Activated naive CD4-positive, alpha-beta T cell treated with anti-CD3 and anti-CD28 coated beads, Interleukin-2, amount 50 U/mL, for 72 hours (primary cell): ENCODE data around the gene GALNT17. TPM values are rescaled to one million over a fixed set of nuclear protein-coding genes. Genes with fewer than 3 reads are reported as not detected.

ENCODE experiments used
- ATAC-seq, 2 donors: fragments of 150-1000 bp; cut with Tn5 transposase; 2 replicates each; pipeline ENCODE4 v1.10.0; 2021; ENCODE audit warnings: mild to moderate bottlenecking in 2 of 2, moderate library complexity in 2 of 2
- DNase-seq, 2 donors: peaks; one replicate each; pipeline ENCODE4 v3.0.0; 2021 to 2022; ENCODE audit warnings: low spot score in 2 of 2
- H3K27ac Mint-ChIP-seq, 2 donors: one replicate each; pipeline ENCODE4 v1.8.0; 2022; ENCODE audit warnings: mild to moderate bottlenecking in 2 of 2, mixed read lengths in 2 of 2
- H3K36me3 Mint-ChIP-seq, 2 donors: one replicate each; pipeline ENCODE4 v1.8.0; 2022; ENCODE audit warnings: mixed read lengths in 2 of 2
- H3K9me3 Mint-ChIP-seq, 2 donors: one replicate each; pipeline ENCODE4 v1.8.0; 2022; ENCODE audit warnings: mixed read lengths in 2 of 2
- total RNA-seq, 2 donors: library from RNA; stranded (reverse); gene quantifications; one replicate each; pipeline ENCODE4 v1.2.3, GENCODE V29; 2022

The GALNT17 gene
- total RNA-seq, 2 donors from 2014 or later: not detected

- ATAC-seq (no peak), DNase-seq (no peak)
- Mint-ChIP-seq H3K9me3 (peaks cover 20 to 30% of the 10 kb centered on the region in 2 donors), H3K27ac (no peak overlapping the region), H3K36me3 (peaks cover 5 to 17% of the 10 kb centered on the region in 2 donors)
Observed at GRCh38 chr7:71144963-71145362, 13.0 kb downstream of the GALNT17 start.

GRCh38 chr7:71145906-71146901 lies 14.3 kb downstream of the GALNT17 start:
- Mint-ChIP-seq H3K36me3 (peaks cover 5 to 20% of the 10 kb centered on the region in 2 donors), H3K27ac (no peak overlapping the region), H3K9me3 (peaks cover 24 to 32% of the 10 kb centered on the region in 2 donors)
- ATAC-seq (no peak), DNase-seq (no peak)

- ATAC-seq: no peak
- no peak overlapping the region for H3K27ac Mint-ChIP-seq
- no peak for DNase-seq
- H3K36me3 Mint-ChIP-seq: peaks cover 0 to 23% of the 10 kb centered on the region in 2 donors
- peaks cover 25 to 29% of the 10 kb centered on the region in 2 donors for H3K9me3 Mint-ChIP-seq
Observed at GRCh38 chr7:71148098-71148497, 16.2 kb downstream of the GALNT17 start.

GRCh38 chr7:71155236-71155635 lies 23.3 kb downstream of the GALNT17 start:
- H3K27ac Mint-ChIP-seq: no peak overlapping the region
- no peak for ATAC-seq
- H3K36me3 Mint-ChIP-seq: peaks cover 0 to 13% of the 10 kb centered on the region in 2 donors
- H3K9me3 Mint-ChIP-seq: peaks cover 19 to 21% of the 10 kb centered on the region in 2 donors
- DNase-seq: no peak

GRCh38 chr7:71157757-71158156 lies 25.8 kb downstream of the GALNT17 start:
- ATAC-seq (no peak), DNase-seq (no peak)
- Mint-ChIP-seq H3K9me3 (peaks cover 14 to 19% of the 10 kb centered on the region in 2 donors), H3K27ac (no peak overlapping the region), H3K36me3 (peaks cover 0 to 12% of the 10 kb centered on the region in 2 donors)

GRCh38 chr7:71165708-71166107 lies 33.8 kb downstream of the GALNT17 start:
- no peak for ATAC-seq
- no peak overlapping the region for H3K27ac Mint-ChIP-seq
- DNase-seq: no peak
- no peaks in the 10 kb centered on the region for H3K36me3 Mint-ChIP-seq
- H3K9me3 Mint-ChIP-seq: peaks cover 5 to 14% of the 10 kb centered on the region in 2 donors

- peaks cover 8 to 23% of the 10 kb centered on the region in 2 donors for H3K9me3 Mint-ChIP-seq
- DNase-seq: no peak
- no peak for ATAC-seq
- H3K27ac Mint-ChIP-seq: no peak overlapping the region
- H3K36me3 Mint-ChIP-seq: no peaks in the 10 kb centered on the region
Observed at GRCh38 chr7:71171476-71171875, 39.5 kb downstream of the GALNT17 start.

GRCh38 chr7:71173955-71174354 lies 42.0 kb downstream of the GALNT17 start:
- Mint-ChIP-seq H3K27ac (no peak overlapping the region), H3K36me3 (no peaks in the 10 kb centered on the region), H3K9me3 (peaks cover 11 to 22% of the 10 kb centered on the region in 2 donors)
- DNase-seq (no peak), ATAC-seq (no peak)

- Mint-ChIP-seq H3K9me3 (peaks cover 11 to 14% of the 10 kb centered on the region in 2 donors), H3K27ac (no peak overlapping the region), H3K36me3 (peaks cover 0 to 9% of the 10 kb centered on the region in 2 donors)
- DNase-seq: no peak
- ATAC-seq: no peak
Observed at GRCh38 chr7:71182438-71182935, 50.5 kb downstream of the GALNT17 start.

- peaks cover 10% of the 10 kb centered on the region in 2 donors for H3K36me3 Mint-ChIP-seq
- ATAC-seq: no peak
Observed at GRCh38 chr7:71184136-71184535, 52.2 kb downstream of the GALNT17 start.

GRCh38 chr7:71184609-71185008 lies 52.7 kb downstream of the GALNT17 start:
- no peak for ATAC-seq

More at GRCh38 chr7:71184136-71184535, 52.2 kb downstream of the GALNT17 start:
- DNase-seq: no peak
- peaks cover 11 to 21% of the 10 kb centered on the region in 2 donors for H3K9me3 Mint-ChIP-seq
- no peak overlapping the region for H3K27ac Mint-ChIP-seq

GRCh38 chr7:71186535-71187057 lies 54.7 kb downstream of the GALNT17 start:
- ATAC-seq: no peak
- H3K9me3 Mint-ChIP-seq: peaks cover 9 to 20% of the 10 kb centered on the region in 2 donors

More at GRCh38 chr7:71184609-71185008, 52.7 kb downstream of the GALNT17 start:
- DNase-seq: no peak
- Mint-ChIP-seq H3K27ac (no peak overlapping the region), H3K9me3 (peaks cover 16 to 25% of the 10 kb centered on the region in 2 donors), H3K36me3 (peaks cover 15% of the 10 kb centered on the region in 2 donors)

GRCh38 chr7:71191771-71192170 lies 59.8 kb downstream of the GALNT17 start:
- Mint-ChIP-seq H3K36me3 (peaks cover 9 to 20% of the 10 kb centered on the region in 2 donors), H3K27ac (no peak overlapping the region), H3K9me3 (peaks cover 11 to 19% of the 10 kb centered on the region in 2 donors)
- DNase-seq (no peak), ATAC-seq (no peak)

More at GRCh38 chr7:71186535-71187057, 54.7 kb downstream of the GALNT17 start:
- no peak for DNase-seq
- H3K36me3 Mint-ChIP-seq: peaks cover 14 to 16% of the 10 kb centered on the region in 2 donors
- no peak overlapping the region for H3K27ac Mint-ChIP-seq

GRCh38 chr7:71193099-71193810 lies 61.3 kb downstream of the GALNT17 start:
- H3K27ac Mint-ChIP-seq: no peak overlapping the region
- no peak for ATAC-seq
- H3K9me3 Mint-ChIP-seq: peaks cover 13 to 15% of the 10 kb centered on the region in 2 donors
- peaks cover 9 to 16% of the 10 kb centered on the region in 2 donors for H3K36me3 Mint-ChIP-seq
- DNase-seq: no peak

- DNase-seq (no peak), ATAC-seq (no peak)
- no peaks in the 10 kb centered on the region for H3K36me3 Mint-ChIP-seq
- H3K9me3 Mint-ChIP-seq: peaks cover 19 to 20% of the 10 kb centered on the region in 2 donors
- no peak overlapping the region for H3K27ac Mint-ChIP-seq
Observed at GRCh38 chr7:71198391-71198790, 66.4 kb downstream of the GALNT17 start.

- DNase-seq: no peak
- H3K36me3 Mint-ChIP-seq: peaks cover 0 to under 1% of the 10 kb centered on the region in 2 donors
- no peak for ATAC-seq
- no peak overlapping the region for H3K27ac Mint-ChIP-seq
- peaks cover 18 to 25% of the 10 kb centered on the region in 2 donors for H3K9me3 Mint-ChIP-seq
Observed at GRCh38 chr7:71198887-71199286, 66.9 kb downstream of the GALNT17 start.
